GM19023 (cell line): ENCODE data around the gene BCAR3.

Experiments used
- ATAC-seq: cut with Tn5 transposase; IDR thresholded peaks from one replicate; pipeline ENCODE4 v1.9.1; 2021; ENCODE audit warnings: mild to moderate bottlenecking, moderate library complexity; ENCODE audit not compliant: unreplicated experiment

BCAR3 gene

DNA sequence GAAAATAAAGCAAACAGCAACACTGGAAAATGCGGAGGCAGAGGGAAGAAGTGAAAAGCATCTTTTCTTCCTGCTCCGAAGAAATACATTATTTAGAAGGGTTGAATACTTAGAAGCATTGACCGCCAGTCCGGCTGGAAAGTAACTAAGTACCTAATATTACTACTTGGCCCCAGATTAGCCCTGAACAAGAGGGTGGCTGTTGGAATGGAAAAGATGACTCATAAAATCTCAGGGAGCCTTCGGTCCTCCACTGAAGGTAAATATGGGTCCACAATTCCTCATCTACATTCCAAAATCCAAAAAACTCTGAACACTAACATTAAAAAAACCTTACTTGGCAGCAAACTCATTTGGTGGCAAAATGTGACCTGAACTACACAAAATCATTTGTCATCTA is 40.1 kb downstream of the BCAR3 start:
- ATAC-seq: no peak

DNA sequence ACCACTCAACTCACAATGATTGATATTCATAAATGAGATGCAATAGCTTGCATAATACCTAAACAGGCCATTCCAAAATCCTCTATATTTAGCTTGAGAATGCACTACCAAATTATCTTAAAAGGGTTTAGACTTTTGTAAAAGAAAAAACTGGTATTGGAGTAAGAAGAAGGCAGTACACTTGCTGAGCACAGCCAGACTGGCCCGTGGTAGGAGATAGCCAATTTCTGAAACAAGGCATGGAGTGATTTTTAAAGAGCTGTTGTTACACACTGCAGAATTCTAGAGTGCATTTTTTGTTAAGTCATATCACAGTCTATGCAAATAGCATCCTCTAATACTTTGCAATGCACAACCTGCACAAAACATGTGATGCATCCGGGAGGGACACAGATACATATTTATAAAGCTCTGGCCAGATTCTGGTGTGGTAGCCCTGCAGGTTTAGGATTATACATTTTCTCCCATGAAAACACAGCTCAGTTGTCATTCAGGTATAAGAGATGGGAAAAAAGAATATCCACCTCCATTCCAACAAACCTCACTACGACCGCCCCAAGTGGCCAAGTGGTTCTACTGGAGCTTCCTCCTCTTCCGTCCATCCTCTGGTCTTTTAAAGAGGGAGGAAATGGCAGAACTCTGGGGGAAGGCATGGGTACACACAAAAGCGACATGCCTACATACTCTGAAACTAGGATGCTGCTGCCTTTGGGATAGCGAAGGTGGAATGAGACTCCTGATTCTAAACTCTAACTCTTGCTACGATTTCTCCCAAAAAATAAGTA is 40.8 kb downstream of the BCAR3 start:
- no peak for ATAC-seq

DNA sequence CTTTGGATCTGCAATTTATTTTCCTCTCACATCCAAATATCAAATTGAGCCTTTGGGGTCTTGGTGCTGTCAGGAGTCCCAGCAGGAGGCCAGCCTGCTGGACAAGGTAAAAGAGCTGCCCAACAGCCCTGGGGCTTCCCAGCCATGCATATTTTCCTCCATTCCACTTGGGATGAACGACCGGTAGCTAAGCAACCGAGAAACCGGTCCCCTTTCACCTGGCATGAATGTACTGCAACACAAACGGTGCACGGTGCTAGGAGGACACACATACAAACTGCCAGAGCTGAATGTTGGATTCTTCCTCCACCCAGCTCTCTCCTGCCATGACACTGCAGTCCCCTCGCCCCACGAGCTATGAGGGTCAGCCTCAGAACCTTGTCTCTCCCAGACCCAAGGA is 42.7 kb downstream of the BCAR3 start:
- no peak for ATAC-seq

DNA sequence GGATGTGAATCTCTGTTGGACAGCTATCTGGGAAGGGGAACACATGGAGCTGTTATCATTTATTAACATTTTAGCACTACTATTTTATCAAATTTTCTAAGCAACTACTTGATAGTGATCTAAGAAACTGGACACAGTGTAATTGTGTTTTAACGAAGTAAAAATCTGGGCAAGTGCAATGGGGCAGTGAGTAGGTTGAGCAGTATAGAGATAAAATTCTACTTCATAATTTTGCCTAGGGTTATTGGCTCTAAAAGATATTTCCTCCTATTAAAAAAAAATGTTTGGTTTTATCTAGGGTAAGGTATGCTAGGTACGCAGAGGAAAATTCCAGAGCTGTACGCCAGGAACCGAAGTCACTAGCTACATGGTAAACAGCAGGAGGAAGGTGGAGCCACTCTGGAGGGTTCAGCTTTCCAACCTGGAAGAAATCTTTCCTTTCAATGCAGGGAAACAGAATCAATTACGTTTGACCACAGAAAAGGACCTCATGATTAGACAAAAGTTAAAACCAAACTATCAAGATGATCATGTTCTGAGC is 43.3 kb downstream of the BCAR3 start:
- no peak for ATAC-seq

DNA sequence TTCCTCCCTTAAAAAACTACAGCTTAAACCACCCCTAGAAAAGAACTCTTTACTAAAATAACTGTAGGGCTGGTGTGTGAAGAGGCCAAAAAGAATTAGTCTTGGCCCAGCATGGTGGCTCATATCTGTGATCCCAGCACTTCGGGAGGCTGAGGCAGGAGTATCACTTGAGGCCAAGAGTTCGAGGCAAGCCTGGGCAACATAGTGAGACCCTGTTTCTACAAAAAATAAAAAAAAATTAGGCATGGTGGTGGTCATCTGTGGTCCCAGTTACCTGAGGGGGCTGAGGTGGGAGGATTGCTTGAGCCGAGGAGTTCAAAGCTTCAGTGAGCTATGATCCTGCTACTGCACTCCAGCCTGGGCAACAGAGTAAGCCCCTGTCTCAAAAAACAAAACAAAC is 44.9 kb downstream of the BCAR3 start:
- ATAC-seq: no peak

DNA sequence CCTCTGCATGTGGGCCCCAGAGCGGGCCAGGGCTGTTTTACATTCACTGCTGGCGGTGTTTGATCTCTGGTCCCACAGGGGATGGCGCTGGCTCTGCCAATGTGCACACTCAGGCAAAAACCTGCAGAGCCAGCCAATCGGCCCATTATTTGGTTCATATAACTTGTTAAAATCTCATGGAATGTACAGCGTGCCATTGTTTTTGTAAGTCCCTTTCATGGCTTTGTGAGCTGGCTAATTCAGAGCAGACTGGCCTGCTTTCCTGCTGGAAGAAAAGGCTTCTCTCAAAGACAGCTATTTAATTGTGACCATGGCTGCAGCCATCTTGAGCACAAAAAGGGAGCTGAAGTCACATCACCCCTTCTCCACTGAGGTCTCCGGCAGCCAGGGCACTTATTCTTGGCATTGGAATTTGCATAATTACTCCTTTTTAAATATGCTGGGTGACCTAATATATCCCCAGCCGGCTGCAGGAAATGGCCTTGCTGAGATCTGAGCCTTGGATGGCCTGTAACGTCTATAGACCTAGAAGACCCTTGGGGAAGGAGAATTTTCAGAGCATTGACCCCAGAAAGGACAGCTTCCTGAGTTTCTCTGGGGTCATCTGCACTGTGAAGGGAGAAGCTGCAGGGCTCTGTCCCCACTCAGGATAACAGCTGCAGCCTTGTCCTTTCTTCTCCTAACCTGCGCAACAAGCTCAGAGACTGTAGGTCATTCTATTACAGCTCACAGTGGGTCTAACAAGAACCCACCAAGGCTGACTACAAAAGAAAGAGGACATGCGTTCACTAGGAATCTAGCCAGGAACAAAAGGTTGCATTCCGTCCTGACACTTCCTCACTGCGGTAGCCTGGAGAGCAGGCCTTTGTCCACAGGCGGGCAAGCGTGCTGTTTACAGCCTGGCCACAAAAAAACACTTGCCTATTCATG is 45.8 kb downstream of the BCAR3 start:
- no peak for ATAC-seq

DNA sequence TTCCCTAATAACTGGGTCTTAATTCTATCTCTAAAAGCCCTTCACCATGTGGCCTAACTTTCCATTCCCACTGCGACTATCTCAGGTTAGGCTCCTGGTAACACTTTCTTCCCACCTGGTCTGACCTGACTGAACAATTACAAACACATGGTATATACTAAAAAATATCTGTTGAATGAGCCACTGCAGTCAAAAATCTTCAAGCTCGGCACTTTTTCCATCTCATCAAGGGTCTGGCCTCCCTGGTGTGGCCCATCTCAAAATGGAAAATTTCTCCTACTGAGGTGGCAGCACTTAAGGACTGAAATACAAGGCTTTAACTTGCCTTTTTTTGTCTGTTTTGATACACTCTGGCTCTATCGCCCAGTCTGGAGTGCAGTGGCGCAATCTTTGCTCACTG is 48.3 kb downstream of the BCAR3 start:
- ATAC-seq: no peak

DNA sequence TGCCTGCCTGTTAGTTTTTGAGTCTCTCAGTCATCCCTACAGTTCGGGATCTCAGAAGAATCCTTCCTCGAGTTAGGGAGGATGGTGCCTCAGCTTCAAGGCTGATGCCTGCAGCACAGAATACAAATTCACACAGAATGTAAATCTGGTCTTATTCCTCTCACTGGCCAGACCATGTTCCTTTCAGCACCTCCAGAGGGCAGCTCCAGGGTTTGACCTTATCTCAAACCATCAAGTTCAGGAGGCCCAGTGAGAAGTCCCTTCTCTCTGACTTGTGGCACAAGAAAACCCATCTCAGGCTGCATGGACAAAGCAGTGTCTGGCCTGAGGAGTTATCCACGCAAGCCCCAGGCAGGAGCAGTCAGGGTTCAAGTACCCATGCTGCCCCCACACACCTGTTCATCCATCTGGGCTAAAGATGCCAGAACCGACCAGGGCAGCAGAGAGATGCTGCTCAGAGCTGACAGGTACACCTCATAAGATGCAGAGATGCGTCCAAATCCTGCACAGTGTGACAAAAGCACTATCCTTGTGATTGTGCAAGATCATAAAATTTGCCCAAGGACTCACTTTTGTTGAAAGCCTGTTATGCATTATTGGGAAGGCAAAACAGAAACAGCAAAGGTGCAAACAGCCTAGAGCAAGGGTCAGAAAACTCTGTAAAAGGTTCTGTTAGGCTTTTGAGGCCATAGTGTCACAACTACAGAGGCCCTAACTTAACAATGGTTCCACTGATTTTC is 49.8 kb downstream of the BCAR3 start:
- ATAC-seq: no peak

DNA sequence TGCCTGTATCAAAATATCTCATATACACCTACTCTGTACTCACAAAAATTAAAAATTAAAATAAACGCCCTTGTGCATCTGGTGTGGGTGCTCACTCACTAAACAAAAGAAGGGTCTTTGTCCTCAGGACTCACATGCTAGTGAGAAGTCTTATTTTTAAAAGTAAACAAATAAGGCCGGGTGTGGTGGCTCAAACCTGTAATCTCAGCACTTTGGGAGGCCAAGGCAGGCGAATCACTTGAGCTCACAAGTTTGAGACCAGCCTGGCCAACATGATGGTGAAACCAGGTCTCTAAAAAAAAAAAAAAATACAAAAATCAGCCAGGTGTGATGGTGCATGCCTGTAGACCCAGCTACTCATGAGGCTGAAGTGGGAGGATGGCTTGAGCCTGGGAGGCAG is 51.5 kb downstream of the BCAR3 start:
- no peak for ATAC-seq

DNA sequence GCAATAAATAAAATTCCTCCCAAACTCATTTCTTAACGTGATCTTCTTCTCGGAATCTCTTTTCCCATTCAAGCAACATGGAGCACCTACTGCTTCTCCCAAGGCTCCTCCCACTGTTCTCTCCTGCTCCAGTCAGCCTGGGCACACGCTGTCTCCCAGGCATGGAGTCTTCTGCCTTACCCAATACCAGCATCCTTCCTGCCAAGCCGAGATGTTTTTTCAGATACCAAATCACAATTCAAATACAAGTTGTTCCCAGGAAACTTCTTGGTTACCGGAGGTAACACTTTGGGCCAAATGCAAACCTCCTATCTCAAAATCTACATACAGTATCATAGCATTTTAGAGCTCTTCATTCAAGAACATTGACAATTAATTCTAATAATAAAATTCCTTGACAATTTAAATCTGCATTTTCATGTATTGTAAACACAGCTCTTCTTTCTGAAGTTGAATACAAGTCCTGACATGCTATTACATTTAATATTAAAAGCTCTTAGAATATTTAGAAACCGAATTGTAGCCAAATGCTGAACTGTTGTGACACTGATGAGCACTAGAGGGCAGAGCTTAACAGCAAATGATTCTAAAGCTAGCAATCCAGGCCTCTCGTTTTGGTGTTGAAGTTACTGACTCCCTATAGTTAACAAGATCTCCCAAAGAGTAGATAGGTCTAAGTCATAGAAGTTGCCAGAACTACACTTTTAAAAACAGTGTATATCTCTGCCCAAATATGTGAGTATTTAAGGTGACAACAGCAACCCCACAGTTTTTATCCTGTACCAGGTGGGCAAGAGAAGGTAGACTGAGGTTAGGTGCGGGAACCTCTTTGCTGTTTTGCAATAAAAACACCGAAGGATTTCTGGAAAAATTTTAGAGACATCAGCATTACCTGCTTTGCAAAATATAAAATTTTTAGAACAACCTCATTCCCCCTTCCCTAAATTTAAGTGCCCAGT is 52.3 kb downstream of the BCAR3 start:
- no peak for ATAC-seq

DNA sequence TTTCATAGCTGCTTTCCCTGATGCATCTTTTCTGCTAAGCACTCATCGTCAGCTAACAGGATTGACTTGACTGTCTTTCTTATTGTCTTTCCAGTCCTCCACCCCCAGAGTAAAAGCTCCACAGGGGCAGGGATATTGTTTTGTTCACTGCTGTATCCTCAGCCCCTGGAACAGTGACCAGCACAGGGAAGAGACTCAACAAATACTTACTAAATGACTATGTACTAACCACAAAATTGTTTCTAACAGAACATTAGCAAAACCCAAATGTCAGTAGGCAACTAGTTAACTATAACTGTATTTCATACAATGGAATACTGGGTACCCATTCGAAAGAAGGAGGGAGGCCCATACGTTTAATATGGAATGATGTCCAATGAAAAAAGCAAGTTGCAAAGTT is 53.0 kb downstream of the BCAR3 start:
- ATAC-seq: no peak

DNA sequence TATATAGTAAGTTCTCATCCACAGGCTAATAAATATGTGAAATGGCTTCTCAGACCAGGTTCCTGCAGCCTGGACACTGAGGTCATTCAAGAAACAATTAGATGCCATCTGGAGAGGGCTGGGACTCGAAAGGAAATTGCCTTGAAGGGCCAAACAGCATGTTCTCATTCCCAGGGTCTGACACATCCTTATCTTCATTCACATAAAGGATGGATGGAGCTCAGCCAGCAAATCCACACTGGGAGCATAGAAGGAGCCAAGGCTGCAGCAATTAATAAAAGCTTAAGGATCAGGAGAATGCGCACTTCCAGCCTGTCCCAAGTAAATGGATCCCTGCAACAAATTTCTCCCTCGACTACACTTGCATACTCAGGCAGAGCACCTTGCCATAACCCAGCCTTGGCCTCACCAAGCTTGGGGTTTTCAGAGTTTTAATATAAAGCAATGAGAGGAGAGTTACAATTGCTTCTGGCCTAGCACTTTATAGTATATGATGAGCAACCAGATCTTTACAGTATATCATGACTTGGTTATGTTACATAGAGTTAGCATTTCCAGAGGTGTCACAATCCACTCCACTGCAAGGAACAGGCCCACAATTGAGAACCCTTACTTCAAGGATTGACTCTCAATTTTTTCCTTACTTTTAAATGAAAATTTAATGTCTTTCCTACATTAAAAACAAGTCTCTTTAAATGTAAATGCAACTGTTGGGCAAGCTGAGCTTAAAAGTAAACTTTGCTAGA is 55.9 kb downstream of the BCAR3 start:
- no peak for ATAC-seq

DNA sequence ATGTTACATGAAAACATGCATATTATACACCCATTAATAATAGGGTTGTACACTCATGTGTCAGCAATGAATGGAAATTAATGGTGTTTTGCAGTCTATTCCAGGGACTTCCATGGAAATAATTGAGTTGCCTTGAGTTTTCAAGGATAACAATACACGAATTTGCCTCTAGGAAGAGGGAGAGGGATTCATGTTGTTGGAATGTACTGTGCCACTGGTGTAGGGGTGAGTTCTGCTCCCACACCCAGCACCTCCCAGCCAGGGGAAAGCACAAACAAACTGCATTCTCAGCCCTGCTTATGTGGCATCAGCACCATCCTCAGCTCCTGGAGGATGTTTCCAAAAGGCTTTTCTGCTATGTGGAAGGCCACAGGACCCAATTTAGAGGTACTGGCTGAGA is 57.8 kb downstream of the BCAR3 start:
- ATAC-seq: no peak

DNA sequence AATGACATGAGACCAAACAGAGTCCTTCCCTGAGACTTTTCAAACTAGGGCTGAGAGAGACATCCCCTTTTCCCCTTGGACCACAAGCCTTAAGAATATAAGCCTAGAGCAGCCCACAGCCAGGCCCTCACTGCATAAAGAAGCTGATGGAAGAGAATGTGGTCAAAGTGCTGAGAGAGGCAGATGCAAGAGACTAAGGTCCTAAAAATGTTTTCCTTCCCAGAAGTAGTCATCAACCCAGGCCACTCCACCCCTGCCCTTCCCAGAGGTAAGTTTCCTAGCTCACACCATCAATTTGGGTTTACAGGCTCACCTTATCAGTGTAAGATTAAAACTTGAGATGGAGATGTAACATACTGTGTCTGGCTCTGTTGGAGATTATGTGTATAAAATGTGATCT is 58.2 kb downstream of the BCAR3 start:
- ATAC-seq: no peak

DNA sequence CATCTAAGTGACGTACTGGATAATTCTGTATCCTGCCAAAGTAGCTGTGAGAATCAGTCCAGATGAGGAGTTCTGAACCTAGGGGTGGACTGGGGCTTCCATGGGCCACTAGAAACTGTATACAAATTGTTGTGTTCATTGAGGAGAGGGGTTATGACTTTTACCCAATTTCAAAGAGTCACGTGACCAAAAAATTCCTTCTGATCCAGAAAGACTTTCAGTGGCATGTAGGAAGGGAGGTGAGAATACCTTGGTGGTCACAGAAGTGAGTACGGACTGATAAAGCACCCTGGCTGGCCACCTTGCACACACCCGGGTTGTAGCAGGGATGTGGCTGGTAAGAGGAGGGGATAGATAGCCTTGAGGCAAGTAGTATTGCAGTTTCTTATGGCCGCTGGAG is 60.4 kb downstream of the BCAR3 start:
- no peak for ATAC-seq

DNA sequence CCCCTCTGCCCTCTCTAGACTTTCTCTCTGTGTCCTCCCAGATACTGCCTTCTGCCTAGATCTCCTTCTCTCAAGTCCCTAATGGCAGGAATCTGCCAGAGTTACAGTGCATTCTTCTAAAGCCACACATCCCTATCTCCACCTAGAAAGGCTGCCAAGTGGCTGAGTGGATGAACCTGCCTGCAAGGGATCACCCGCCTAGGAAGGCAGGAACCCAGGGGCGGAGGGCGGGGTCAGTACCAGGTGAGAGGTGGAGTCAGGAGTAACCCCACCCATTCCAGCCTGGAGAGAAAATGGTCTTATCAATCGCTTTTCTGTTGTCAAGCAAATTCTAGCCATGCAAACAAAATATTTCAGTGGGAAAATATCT is 60.8 kb downstream of the BCAR3 start:
- ATAC-seq: no peak

DNA sequence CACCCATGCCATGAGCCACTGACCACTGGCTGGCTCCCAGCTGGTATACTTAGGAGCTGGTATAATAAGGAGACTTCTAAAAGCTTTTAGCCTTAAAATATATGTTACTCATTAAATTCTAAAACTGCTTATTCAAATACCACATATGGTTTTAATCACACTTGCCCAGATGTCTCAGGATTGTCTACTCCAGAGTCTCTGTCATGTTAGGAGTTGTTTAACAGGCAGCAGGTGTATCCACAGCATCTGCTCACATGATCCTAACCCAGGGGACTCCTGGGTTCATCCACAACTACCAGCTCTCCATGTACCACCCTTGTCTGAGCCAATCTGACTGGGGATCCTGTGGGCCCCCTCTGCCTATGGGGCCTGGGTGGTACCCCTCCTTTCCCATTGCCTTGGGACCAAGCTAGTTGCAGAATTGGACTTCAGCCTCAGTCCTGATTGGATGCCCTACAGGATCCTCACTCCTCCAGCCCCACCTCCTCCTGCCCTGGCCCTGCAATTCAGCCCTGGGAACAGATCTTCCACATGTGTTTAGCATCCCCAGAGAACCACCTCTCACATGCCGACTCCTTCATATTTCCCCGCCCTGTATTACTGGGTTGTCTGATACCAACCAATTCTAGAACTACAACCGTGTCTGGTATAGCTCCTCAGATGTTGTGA is 61.3 kb downstream of the BCAR3 start:
- no peak for ATAC-seq

DNA sequence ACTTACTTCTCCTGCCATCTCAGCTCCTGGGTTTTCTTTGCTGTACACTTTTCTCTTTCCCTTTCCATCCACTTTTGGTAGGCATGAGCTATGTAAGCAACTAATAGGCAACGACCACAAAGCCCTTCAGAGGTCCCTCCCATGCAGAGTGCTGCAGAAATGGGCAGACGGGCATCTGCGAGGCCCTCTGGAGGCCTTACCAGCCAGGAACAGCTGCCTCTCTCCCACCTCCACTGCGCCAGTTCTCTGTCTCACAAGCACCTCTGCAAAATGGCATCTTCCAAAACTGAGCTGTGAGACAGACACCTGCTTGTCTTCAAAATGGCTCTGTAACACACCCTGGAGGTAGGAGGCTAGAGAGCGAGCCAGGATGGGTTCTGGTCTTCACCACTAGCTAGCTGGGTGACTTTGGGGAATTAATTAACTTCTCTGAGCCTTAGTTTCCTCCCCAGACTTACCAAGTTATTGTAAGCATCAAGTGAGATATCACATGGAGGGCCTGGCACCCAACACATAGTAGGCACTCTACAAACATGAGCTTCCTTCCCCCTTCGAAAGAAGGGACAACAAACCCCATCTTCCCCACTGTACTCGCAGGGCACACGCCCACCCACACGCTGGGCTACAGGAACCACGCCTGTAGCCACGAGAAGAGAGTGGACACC is 62.0 kb downstream of the BCAR3 start:
- ATAC-seq: no peak
